Body of pancreas (tissue), 4 donors: ENCODE data around the gene PEX14. TPM values are rescaled to one million over a fixed set of nuclear protein-coding genes. Genes with fewer than 3 reads are reported as not detected.

Source experiments
- ATAC-seq: fragments of 150-250 bp; one replicate; pipeline ENCODE4 v1.9.1; 2016
- DNase-seq, 4 donors: peaks; one replicate each; pipeline ENCODE4 v3.0.0-alpha.2; 2019
- H3K27ac ChIP-seq, 4 donors: fragments of 200-600 bp; sonication (generic); 1 replicate in 3 of 4; 2 replicates in 1 of 4; pipeline versions ENCODE4 v1.5.1 to v1.6.1; 2016 to 2019; ENCODE audit warnings: mild to moderate bottlenecking in 1 of 4, mixed read lengths in 1 of 4, moderate library complexity in 1 of 4
- H3K27me3 ChIP-seq, 2 donors: fragments of 200-600 bp; sonication (generic); one replicate each; pipeline ENCODE4 v1.6.0; 2016; ENCODE audit warnings: mild to moderate bottlenecking in 1 of 2
- H3K36me3 ChIP-seq, 2 donors: fragments of 200-600 bp; sonication (generic); replicated peaks in 1 of 2; 2 replicates each; pipeline ENCODE4 v1.5.1; 2016; ENCODE audit warnings: low read depth in 2 of 2; ENCODE audit not compliant: insufficient read depth in 1 of 2
- H3K4me1 ChIP-seq: fragments of 200-600 bp; sonication (generic); one replicate; pipeline ENCODE4 v1.6.0; 2016
- H3K4me3 ChIP-seq, 2 donors: fragments of 200-600 bp; sonication (generic); 1 replicate in 1 of 2; 2 replicates in 1 of 2; pipeline ENCODE4 v1.5.1; 2016 to 2019
- H3K9me3 ChIP-seq, 3 donors: fragments of 200-600 bp; sonication (generic); 1 replicate in 2 of 3; 2 replicates in 1 of 3; pipeline ENCODE4 v1.5.1; 2016
- CTCF ChIP-seq, 7 experiments: fragments of 450-650 bp in 4 of 7; fragments of 200-600 bp in 3 of 7; sonication (generic) in 3 of 7; IDR thresholded peaks; one replicate each; pipeline ENCODE4 v1.5.1; 2016 to 2019; ENCODE audit warnings: antibody characterized with exemption in 7 of 7
- POLR2A ChIP-seq, 3 donors: fragments of 450-650 bp; IDR thresholded peaks; one replicate each; pipeline ENCODE4 v1.6.1; 2016; ENCODE audit warnings: antibody characterized with exemption in 3 of 3, mild to moderate bottlenecking in 2 of 3
- WGBS, 2 donors: methylation state at CpG; one replicate each; pipeline ENCODE4 v1.1.5; 2017; 5-methylcytosine and 5-hydroxymethylcytosine counted together
- intact Hi-C: fragments of 100-400 bp; cut with DNase I; formaldehyde crosslinking; loops from one replicate; pipeline ENCODE4 v1.15.1; 2023
- total RNA-seq, 2 donors: library from RNA; depleted of rRNA; stranded (reverse); fragments of >200 nt; gene quantifications; one replicate each; pipeline ENCODE4 v1.1.0, GENCODE V29; 2016

PEX14 gene
- total RNA-seq, 2 donors from 2014 or later = 8.6 to 8.8 TPM

GRCh38 chr1:10569531-10569930, 94.8 kb downstream of the PEX14 start:
- ATAC-seq (no peak), DNase-seq (no peak)
- WGBS, 2 donors = 100% methylated on average over 1 of the region's 1 CpG
- Histone ChIP-seq H3K27me3 (no peaks in the 10 kb centered on the region), H3K4me3 (no peak overlapping the region), H3K27ac (no peak overlapping the region), H3K36me3 (no peaks in the 10 kb centered on the region), H3K9me3 (no peaks in the 10 kb centered on the region), H3K4me1 (no peaks in the 10 kb centered on the region)
- intact Hi-C loops = no loop called here
- TF ChIP-seq CTCF (IDR thresholded peaks at IDR 0.05) = no peak
- no peak for TF ChIP-seq POLR2A (IDR thresholded peaks at IDR 0.05)

GRCh38 chr1:10575616-10576015, 100.9 kb downstream of the PEX14 start:
- no peak for TF ChIP-seq CTCF (IDR thresholded peaks at IDR 0.05)
- TF ChIP-seq POLR2A (IDR thresholded peaks at IDR 0.05) = no peak
- H3K27me3 ChIP-seq = no peaks in the 10 kb centered on the region
- DNase-seq (no peak), ATAC-seq (no peak)
- no peaks in the 10 kb centered on the region for H3K4me1 ChIP-seq
- H3K4me3 ChIP-seq = no peak overlapping the region
- H3K27ac ChIP-seq = no peak overlapping the region
- WGBS, 2 donors = 69 to 74% methylated on average over 1 of the region's 1 CpG
- H3K36me3 ChIP-seq = no peaks in the 10 kb centered on the region
- no peaks in the 10 kb centered on the region for H3K9me3 ChIP-seq
- intact Hi-C loops = no loop called here

- intact Hi-C loops = no loop called here
- H3K4me1 ChIP-seq = no peaks in the 10 kb centered on the region
- WGBS, 2 donors = 43 to 75% methylated on average over 4 of the region's 4 CpGs
- H3K9me3 ChIP-seq = no peaks in the 10 kb centered on the region
- DNase-seq (no peak), ATAC-seq (no peak)
- H3K27ac ChIP-seq = no peak overlapping the region
- H3K4me3 ChIP-seq = no peak overlapping the region
- no peaks in the 10 kb centered on the region for H3K27me3 ChIP-seq
- TF ChIP-seq CTCF (IDR thresholded peaks at IDR 0.05) (no peak), POLR2A (IDR thresholded peaks at IDR 0.05) (no peak)
- H3K36me3 ChIP-seq = no peaks in the 10 kb centered on the region
Measured at GRCh38 chr1:10578070-10578469, 103.3 kb downstream of the PEX14 start.

- no peak for TF ChIP-seq CTCF (IDR thresholded peaks at IDR 0.05)
- TF ChIP-seq POLR2A (IDR thresholded peaks at IDR 0.05) = no peak
- Histone ChIP-seq H3K36me3 (no peaks in the 10 kb centered on the region), H3K27ac (no peak overlapping the region), H3K4me3 (no peak overlapping the region), H3K27me3 (no peaks in the 10 kb centered on the region), H3K9me3 (no peaks in the 10 kb centered on the region), H3K4me1 (no peaks in the 10 kb centered on the region)
- DNase-seq = no peak
- intact Hi-C loops = no loop called here
- 38 to 59% methylated on average over 3 of the region's 3 CpGs for WGBS, 2 donors
- no peak for ATAC-seq
Measured at GRCh38 chr1:10583641-10584040, 108.9 kb downstream of the PEX14 start.

GRCh38 chr1:10585242-10585641, 110.5 kb downstream of the PEX14 start:
- H3K27ac ChIP-seq = no peak overlapping the region
- H3K36me3 ChIP-seq = no peaks in the 10 kb centered on the region
- ATAC-seq (no peak), DNase-seq (no peak)
- no peaks in the 10 kb centered on the region for H3K27me3 ChIP-seq
- 83 to 96% methylated on average over 1 of the region's 1 CpG for WGBS, 2 donors
- H3K4me3 ChIP-seq = no peak overlapping the region
- intact Hi-C loops = no loop called here
- H3K4me1 ChIP-seq = no peaks in the 10 kb centered on the region
- TF ChIP-seq CTCF (IDR thresholded peaks at IDR 0.05) (no peak), POLR2A (IDR thresholded peaks at IDR 0.05) (no peak)
- H3K9me3 ChIP-seq = no peaks in the 10 kb centered on the region
